LHCN-M2 (cell line): ENCODE data around the gene LRRC43. TPM values are rescaled to one million over a fixed set of nuclear protein-coding genes. Genes with fewer than 3 reads are reported as not detected.
"Not testable (repeated sequence)": the region's sequence is repeated elsewhere in the genome, so short reads cannot be mapped to it uniquely, and the experiment has no call there.

Source experiments
- DNase-seq: peaks from one replicate; pipeline ENCODE4 v3.0.0-alpha.2; 2012; ENCODE audit warnings: low read depth
- total RNA-seq: library from RNA; depleted of rRNA; stranded (reverse); fragments of >200 nt; gene quantifications from 2 replicates; pipeline ENCODE4 v1.2.3, GENCODE V29; 2014

LRRC43 gene
- total RNA-seq, 1 experiment from 2014 or later: not detected

GRCh38 chr12:122192441-122192840, 9.5 kb downstream of the LRRC43 start:
- DNase-seq: no peak

- DNase-seq: no peak
Measured at GRCh38 chr12:122194804-122195203, 11.9 kb downstream of the LRRC43 start.

GRCh38 chr12:122195405-122195804, 12.5 kb downstream of the LRRC43 start:
- DNase-seq: no peak

- DNase-seq: no peak
Measured at GRCh38 chr12:122197612-122197966, 14.7 kb downstream of the LRRC43 start.

- DNase-seq: no peak
Measured at GRCh38 chr12:122199484-122200355, 16.8 kb downstream of the LRRC43 start.

- no peak for DNase-seq
Measured at GRCh38 chr12:122200541-122201175, 17.7 kb downstream of the LRRC43 start.

GRCh38 chr12:122201381-122201780, 18.5 kb downstream of the LRRC43 start:
- no peak for DNase-seq

- DNase-seq: no peak
Measured at GRCh38 chr12:122202017-122202416, 19.1 kb downstream of the LRRC43 start.

- DNase-seq: not testable (repeated sequence)
Measured at GRCh38 chr12:122202811-122203210, 19.9 kb downstream of the LRRC43 start.

GRCh38 chr12:122203301-122204166, 20.6 kb downstream of the LRRC43 start, which contains the start of gene B3GNT4:
B3GNT4 (plus strand) TSS chr12:122203709; CDS start chr12:122204619, 910 bp downstream.
- DNase-seq: no peak

- DNase-seq: no peak
Measured at GRCh38 chr12:122204167-122205052, 21.5 kb downstream of the LRRC43 start.

GRCh38 chr12:122205053-122205925, 22.4 kb downstream of the LRRC43 start:
- DNase-seq: no peak

GRCh38 chr12:122206111-122206881, 23.4 kb downstream of the LRRC43 start:
- no peak for DNase-seq

GRCh38 chr12:122206976-122207375, 24.1 kb downstream of the LRRC43 start:
- no peak for DNase-seq

- no peak for DNase-seq
Measured at GRCh38 chr12:122207391-122207790, 24.5 kb downstream of the LRRC43 start.

GRCh38 chr12:122208073-122208820, 25.3 kb downstream of the LRRC43 start:
- DNase-seq: no peak

GRCh38 chr12:122215771-122216170, 32.8 kb downstream of the LRRC43 start:
- DNase-seq: peak; percentile 46

- DNase-seq: no peak
Measured at GRCh38 chr12:122216445-122216844, 33.5 kb downstream of the LRRC43 start.
